ENCODE measurements around the gene COQ3.
A peak's percentile ranks its signal among the peaks of the same experiment; 100 is the strongest.
"Not testable (repeated sequence)": the region's sequence is repeated elsewhere in the genome, so short reads cannot be mapped to it uniquely, and the experiment has no call there.

Gene COQ3

GRCh38 chr6:99378636-99379035 lies 15.4 kb downstream of the COQ3 start:
- DNase-seq: no peak

DNA sequence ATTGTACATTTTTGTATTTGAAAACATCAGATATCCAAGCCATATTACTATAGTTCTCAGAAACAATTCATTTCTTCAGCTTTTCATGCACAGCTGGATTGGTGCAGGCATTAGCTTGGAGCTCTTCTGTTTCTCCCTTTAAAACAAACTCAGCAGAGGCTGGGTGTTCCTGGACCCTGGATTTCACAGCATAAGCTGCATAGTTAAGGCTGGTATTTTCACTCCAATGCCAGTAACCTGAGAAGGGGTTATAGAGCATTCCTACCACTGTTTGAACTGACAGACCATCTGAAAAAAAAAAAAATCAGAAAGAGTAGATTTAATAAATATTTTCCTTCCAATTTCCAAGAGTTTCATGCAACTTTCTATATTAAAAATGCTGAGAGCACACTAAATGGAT lies 24.5 kb downstream of the COQ3 start:
- no peak for DNase-seq

DNA sequence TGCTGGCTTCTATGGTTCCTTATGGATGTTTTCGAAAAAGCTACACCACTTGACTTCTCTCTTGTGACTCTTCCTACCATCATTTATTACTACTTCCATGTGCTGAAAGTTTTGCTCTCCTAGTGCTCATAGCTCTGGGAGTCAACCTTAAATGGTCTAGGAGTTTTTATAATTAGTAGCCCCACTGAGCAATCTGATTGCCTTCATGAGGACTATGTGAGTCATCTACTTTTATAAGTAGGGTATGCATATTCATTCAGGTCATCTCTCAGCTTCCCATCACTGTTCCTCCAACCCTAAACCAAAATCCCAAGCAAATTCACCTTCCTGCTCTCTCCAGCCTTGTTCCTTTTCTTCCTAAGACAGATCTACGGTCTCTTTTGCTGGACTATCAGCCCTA lies 27.1 kb downstream of the COQ3 start:
- no peak for DNase-seq

GRCh38 chr6:99364026-99364425 lies 30.0 kb downstream of the COQ3 start:
- DNase-seq: no peak

DNA sequence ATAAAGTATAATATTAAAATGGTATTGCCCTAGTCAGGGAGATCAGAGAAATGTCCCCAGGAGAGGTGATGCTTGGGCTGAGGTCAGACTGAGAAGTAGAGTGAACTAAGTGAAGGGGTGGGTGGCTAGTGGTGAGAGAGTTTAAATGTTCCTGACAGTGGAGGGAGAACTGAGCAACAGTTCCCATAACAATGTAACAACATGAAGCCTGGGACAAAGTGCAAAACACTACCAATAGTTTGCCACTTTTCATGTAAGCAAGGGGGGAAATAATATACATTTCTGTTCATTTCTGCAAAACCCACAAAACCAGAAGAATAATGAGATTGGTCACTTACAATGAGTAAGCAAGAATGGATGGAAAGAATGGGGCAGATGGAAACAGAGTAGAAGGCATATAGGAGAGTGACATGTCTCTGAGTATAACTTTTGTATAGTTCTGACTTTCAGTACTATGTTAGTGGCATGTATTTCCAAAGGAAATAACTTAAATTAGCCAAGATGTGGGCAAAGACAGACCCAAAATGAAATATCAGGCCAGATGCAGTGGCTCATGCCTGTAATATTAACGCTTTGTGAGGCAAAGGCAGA lies 31.2 kb downstream of the COQ3 start:
- DNase-seq: no peak

DNA sequence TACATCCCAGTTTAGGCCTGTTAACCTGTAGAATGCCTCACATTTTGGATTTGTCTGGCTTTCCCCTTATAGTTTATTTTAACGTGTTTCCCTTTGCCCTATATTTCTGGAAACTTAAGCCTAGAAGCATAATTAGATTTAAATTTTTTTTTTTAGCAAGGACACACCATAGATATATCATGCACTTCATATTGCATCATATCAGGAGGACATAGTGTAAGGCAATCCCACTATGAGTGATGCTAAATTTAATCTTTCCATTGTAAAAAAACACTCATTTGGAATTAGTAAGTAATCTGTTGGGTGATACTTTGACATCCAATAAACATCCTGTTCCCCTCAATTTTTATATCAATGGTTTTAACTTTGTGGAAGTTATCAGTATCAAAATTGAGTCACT lies 34.2 kb downstream of the COQ3 start:
- no peak for DNase-seq

DNA sequence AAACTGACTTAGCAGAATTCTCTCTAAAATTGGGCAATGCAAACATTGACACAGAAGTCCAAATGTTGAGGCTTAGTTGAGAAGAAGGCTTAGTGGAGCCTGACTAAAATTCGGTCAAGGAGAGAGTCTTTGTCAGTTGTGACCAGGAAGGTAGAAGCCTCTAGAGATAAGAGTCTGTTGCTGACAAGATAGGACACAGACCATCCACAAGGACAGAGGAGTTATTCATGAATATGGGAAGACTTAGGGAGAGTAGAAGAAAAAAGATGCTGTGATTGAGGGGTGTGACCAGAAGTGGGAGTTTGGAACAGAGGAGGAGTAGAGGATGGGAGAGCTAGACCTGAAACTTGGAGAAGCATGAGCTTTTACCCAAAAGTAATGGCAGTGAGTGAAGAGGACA lies 37.4 kb downstream of the COQ3 start:
- DNase-seq: no peak

- no peak for DNase-seq
These were observed 39.0 kb downstream of the COQ3 start for GRCh38 chr6:99354983-99355382.

GRCh38 chr6:99353126-99353525 lies 40.9 kb downstream of the COQ3 start:
- DNase-seq: no peak

- no peak for DNase-seq
These were observed 43.4 kb downstream of the COQ3 start for GRCh38 chr6:99350573-99350972.

DNA sequence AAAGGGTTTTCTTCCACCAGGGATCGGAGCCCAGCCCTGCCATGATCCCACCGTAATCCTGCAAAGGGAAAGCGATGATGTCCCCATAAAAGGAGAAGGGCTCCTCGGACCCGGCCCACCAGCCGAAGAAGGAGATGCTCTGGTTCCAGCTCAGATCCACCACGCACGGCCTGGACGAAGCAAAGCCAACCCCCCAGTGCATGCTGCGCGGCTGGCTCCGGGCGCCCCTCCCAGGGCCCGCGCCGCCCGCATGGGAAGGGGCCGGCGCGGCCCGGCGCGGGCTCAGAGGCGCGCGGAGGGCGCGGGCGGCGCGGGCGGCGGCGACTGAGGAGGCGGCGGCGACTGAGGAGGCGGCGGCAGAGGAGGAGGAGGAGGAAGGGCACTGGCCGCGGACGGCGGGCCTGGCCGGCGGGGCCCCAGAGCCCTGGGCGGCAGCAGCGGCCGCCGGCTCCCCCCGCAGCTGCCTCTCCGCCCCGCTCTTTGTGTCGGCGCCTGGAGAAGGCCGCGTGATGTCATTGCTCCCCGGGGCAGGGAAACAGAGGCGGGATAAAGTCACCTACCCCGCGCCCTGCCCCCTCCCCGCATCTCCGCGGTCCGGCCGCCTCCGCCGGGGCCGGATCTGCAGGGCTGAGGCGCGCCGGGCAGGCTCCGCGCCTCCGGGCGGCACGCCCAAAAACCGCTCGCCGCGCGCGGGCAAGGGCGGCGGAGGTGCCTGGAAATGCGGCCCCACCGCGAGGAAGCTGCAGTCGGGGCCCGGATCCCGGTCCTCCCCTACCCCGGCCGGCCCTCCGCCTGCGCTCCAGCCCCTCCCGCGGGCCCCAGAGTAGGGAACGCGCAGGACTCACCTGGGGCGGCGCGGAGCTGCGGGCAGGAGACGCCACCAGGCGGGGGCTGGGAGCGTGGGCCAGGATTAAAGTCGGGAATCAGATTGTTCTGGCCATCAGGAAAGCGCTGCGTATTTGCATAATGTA lies 44.5 kb downstream of the COQ3 start, which contains the start of gene FAXC:
TSS of gene FAXC (minus strand) at position 504 of the 971 bp plus-strand sequence. CDS start at position 202, 302 bp downstream.
- DNase-seq: peak; percentile 37

DNA sequence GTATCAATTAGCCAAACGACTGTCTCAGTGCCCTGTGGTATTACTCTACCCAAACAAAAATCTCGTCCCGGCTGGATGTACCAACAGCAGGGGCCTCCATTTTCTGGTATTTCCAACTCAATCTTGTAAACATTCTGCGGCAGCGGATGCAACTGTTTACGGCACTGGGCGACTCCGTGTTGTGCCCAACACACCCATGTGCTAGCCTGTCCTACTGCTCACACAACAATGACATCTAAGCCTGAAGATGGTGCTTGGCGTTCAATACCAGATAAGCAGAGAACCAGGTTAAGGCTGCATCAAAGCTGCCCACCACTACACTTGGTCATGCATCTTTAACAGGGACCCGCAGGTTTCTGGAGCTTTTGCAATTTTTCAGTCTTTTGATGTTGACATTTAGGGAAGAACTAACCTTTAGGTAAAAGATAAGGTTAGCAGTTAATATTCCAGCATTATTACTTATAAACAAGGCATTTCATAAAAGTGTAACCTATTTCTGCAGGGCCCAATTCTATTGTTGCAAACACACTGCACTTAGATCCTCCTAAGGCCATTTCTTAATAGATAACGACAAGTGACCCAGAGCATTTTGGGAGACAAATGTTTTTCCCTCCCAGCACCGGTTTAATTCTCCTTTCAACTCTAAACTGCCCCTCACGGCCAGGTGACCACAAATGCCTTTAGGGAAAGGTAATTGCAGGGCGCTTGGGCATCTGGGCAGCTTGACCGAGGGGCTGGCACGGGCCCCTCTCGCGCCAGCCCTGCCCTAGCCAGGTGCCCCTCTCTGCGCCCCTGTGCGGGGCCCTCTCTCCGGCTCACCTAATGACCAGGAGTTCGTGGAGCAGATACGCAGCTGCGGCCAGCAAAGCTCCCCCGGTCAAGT lies 45.5 kb downstream of the COQ3 start:
- no peak for DNase-seq

DNA sequence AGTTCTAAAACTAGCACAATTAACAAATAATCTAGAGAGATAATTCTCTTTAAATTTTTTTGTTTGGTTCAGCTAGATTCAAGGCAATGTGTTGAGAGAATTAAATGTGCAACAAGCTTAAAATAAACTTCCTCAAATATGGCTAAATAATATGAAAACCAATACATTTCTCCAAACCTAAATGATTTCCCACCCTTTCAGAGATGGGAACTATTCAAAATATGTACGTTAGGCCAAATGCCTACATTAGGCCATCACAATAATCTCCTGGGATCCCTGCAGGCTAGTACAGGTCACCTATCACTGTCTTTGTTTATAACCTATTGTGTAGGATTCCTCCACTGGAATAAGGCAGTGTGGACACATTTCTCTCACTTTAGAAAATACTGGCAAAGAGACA lies 46.2 kb downstream of the COQ3 start:
- no peak for DNase-seq

DNA sequence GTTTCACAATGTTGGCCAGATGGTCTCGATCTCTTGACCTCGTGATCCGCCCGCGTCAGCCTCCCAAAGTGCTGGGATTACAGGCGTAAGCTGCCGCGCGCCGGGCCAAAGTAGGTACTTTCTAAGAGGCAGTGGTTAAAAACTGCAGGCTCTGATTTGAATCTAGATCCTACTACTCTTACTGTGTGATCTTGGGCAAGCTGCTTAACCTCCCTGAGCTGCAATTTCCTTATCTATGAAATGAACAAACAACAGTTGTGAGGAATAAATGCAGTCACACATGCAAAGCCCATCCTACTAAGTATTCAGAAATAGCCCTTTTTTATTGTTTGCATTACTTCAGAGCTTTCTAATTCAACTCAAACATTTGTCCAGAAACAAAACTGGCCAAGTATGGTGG lies 47.4 kb downstream of the COQ3 start:
- DNase-seq: no peak

GRCh38 chr6:99345164-99345563 lies 48.8 kb downstream of the COQ3 start:
- no peak for DNase-seq

- peak; percentile 72 for DNase-seq
These were observed 49.7 kb downstream of the COQ3 start for GRCh38 chr6:99344289-99344688.

GRCh38 chr6:99341862-99342455 lies 52.0 kb downstream of the COQ3 start:
- peak; percentile 39 for DNase-seq

DNA sequence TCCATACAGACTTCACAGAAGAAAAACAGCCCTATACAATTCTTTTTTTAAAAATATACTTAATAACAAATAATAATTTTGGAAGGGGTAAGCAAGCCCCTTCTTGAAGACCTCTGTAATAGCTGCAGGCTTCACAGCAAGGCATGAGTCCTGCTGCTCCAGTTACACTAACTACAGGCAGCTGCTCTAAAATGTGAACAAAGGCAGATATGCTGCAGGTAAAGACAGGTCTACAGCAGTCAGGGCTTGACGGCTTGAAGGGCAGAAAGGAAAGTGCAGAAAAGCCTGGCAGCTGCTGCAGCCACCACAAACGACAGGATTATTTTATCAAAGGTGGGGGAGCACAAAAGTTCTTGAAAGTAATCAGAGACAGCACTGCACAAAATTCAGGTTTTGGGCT lies 55.8 kb downstream of the COQ3 start:
- no peak for DNase-seq

GRCh38 chr6:99335298-99335697 lies 58.7 kb downstream of the COQ3 start:
- DNase-seq: not testable (repeated sequence)

GRCh38 chr6:99334526-99335127 lies 59.4 kb downstream of the COQ3 start:
- DNase-seq: peak; percentile 62

DNA sequence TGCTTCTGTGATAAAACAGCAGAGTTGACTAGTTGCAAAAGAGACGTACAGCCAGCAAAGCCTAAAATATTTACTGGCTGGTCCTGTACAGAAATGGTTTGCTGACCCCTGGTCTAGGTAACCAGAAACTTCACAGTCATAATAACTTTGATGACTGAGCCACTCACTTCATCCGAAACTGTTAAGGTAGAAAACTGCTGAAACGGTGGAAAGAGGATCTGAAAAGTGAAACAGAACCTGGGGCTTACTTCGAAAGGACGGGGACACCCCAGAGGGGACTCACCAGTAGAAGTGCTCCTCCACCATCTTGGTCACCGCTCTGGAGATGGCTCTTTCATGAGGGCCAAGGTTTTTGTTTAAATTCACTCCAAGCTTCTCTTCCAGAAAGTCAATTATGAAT lies 60.9 kb downstream of the COQ3 start:
- DNase-seq: no peak

DNA sequence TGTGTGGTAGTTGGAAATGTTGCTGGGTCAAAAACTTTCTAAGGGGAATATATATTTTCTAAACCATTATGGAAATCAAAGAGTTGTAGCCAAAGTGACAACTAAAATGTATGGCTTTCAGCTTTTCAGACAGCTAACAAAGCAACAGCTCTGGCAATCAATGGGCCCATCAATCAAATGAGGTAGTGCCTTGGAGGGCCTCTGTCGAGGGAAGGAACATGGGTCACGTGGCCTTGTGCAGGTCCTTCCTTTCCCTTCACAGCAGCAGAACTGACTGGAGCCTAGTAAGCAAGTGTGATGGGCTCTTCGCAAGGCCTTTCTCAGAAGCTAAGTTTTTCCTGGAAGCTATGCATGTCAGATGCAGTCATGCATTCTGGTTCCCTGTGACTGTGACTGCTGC lies 62.5 kb downstream of the COQ3 start:
- DNase-seq: no peak
